Amniotic epithelial cell (primary cell): Measurements from ENCODE around the gene NSD1.

ENCODE experiments used
- DNase-seq: peaks from one replicate; pipeline ENCODE4 v3.0.0-alpha.2; 2010; ENCODE audit warnings: low read depth

NSD1 gene

GRCh38 chr5:177097016-177097985 is 36.3 kb upstream of the NSD1 start:
- no peak for DNase-seq

GRCh38 chr5:177098120-177098469 is 35.5 kb upstream of the NSD1 start:
- no peak for DNase-seq

DNA sequence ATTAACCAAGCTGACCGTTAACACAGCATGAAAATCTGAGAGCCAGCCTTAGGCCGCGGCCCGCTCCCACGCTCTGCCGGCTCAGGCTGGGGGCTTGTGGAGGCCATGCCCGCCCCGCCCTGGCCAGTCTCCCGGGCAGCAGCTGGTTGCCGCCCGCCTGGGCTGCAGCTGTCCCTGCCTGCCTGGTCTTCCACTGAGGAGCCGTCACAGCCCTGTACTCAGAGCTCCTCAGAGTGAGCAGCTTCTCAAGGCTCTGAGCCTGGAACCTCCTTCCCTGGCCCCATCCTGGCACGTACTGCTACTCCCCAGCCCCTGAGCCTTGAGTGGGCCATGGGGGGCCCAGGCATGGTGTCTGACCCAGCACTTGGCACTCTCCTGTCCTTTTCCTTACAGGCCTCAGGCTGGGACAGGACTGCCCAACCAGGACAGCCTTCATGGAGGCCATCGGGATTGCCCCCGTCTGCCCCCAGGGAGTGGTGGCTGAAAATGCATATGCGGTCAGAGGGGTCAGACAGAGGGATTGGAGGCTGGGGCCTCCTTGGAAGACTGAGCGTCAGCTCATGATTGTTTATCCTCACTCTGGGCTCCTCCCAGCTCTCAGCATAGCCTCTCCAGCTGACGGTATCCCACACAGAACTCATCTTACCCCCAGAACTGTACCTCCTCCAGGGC is 35.0 kb upstream of the NSD1 start:
- no peak for DNase-seq

GRCh38 chr5:177099422-177100093 is 34.0 kb upstream of the NSD1 start:
- no peak for DNase-seq

GRCh38 chr5:177100714-177101121 is 32.9 kb upstream of the NSD1 start:
- DNase-seq, result no peak

GRCh38 chr5:177103523-177104253 is 29.9 kb upstream of the NSD1 start:
- peak; percentile 22 for DNase-seq

GRCh38 chr5:177105691-177106476 is 27.7 kb upstream of the NSD1 start:
- no peak for DNase-seq

DNA sequence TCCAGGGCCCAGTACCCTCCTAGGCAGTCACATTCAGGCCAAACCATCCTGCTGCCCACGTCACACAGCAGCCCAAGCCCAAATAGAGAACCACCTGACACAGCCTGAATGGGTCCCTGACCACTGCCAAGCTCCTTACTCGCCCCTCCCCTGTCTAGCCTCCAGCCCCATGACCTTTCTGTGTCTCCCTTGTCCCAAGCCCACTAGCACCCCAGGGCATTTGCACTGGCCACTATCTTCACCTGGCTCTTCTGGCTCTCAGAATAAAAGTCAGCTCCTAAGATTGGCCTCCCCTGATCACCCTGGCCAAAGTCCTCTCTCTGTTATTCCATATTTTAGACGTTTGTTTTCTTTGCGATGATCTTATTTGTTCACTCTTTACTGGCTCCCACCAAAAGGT is 26.4 kb upstream of the NSD1 start:
- DNase-seq, result no peak

DNA sequence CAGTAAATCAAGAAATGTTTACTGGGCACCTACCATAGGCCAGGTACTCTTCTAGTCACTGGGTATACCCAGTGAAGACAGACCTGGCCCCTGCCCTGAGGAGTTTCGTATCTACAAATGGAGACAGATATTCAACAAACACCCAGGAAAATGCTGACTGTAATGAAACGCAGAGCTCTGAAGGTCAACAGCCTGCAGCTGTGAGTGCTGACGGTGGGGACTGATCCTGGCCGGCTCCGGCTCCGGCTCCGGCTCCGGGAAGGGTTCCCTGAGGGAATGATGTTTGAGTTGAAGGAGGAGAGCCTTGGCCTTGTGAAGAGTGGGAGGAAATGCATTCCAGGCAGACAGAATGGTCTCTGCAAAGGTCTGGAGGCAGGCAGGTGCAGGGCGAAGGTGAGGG is 23.8 kb upstream of the NSD1 start:
- no peak for DNase-seq

GRCh38 chr5:177111720-177112394 is 21.7 kb upstream of the NSD1 start:
- DNase-seq, result peak; percentile 17

- no peak for DNase-seq
These were observed 20.9 kb upstream of the NSD1 start for GRCh38 chr5:177112589-177113220.

DNA sequence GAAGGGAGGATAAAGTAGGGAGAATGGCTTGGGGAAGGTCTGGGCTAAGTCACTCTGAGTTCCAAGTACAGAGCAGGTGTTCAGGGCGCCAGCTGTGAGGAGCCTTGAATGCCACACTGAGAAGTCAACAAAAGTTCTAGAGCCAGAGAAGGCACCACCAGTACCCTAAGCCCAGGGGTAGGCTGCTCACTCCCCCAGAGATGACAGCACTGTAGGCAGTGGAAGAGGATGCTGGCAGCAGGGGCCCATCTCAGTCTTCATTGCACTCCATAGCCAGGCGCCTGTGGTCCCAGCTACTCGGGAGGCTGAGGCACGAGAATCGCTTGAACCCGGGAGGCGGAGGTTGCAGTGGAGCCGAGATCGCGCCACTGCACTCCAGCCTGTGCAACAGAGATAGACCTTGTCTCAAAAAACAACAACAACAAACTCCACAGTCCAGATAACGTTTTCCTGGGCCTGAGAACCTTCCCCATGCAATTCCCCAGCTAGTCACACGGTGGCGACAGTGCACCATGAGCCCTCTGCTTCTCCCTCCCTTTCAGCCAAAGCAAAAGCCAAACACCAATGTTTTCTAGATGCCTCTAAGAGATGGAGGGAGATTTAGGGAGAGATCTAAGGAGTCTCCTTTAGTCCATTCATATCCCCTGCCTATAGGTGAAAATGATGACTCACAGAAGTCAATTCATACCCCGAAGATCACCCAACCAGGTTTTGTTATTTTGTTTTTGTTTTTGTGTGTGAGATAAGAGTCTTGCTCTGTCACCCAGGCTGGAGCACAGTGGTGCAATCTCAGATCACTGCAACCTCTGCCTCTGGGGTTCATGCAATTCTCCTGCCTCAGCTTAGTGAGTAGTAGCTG is 19.8 kb upstream of the NSD1 start:
- peak; percentile 64 for DNase-seq

GRCh38 chr5:177116631-177117373 is 16.8 kb upstream of the NSD1 start:
- peak; percentile 80 for DNase-seq

GRCh38 chr5:177117441-177118045 is 16.0 kb upstream of the NSD1 start:
- no peak for DNase-seq

- DNase-seq, result no peak
These were observed 11.0 kb upstream of the NSD1 start for GRCh38 chr5:177122566-177122965.

DNA sequence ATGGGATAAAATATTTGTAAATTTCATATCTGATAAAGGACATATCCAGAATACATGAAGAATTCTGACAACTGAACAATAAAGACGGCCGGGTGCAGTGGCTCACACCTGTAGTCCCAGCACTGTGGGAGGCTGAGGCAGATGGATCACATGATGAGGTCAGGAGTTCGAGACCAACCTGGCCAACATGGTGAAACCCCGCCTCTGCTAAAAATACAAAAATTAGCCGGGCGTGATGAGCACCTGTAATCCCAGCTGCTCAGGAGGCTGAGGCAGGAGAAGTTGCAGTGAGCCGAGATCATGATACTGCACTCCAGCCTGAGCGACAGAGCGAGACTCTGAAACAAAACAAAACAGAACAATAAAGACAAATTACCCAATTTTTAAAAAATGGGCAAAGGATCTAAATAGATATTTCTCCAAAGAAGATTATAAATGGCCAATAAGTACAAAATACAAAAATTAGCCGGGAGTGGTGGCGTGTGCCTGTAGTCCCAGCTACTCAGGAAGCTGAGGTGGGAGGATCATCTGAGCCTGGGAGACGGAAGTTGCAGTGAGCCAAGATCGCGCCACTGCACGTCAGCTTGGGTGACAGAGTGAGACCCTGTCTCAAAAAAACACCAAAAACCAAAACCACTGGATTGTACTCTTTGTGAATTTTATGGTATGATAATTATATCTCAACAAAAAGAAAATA is 9.6 kb upstream of the NSD1 start:
- no peak for DNase-seq

DNA sequence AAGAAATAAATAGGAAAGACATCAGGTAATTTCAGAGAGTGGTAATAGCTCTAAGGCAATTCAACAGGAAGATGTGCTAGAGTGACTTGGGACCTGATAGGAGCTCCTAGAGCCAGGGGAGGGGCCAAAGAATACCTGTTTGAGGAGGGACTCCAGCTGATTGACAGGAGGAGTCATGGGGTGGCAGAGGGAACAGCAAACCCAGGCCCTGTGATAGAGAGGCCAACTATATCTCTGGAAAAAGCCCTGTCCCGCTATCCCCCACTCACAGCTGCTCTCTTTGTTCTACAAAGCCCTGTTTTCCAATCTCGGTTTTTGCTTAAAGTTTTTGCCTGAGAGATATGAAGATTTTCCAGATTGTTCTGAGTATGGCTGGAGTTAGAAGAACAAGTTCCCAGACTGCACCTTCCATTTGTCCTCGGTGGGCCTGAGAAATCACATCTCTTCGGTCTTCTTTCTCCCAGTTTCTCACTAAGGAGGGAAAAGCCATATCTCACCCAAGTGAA is 9.0 kb upstream of the NSD1 start:
- no peak for DNase-seq
